ENCODE measurements around the gene WNT2B. TPM values are rescaled to one million over a fixed set of nuclear protein-coding genes. Genes with fewer than 3 reads are reported as not detected.

WNT2B gene
- polyA plus RNA-seq, 3 donors: 0.07 to 0.79 TPM; not detected in 1

GRCh38 chr1:112464501-112464900, 44.3 kb upstream of the WNT2B start:
- H3K27ac Mint-ChIP-seq: peak overlapping the region in 3 of 7 donors; percentile 16 to 69 (median 27)
- no peaks in the 10 kb centered on the region for H3K79me2 ChIP-seq (ENCODE audit: insufficient read depth, low read length)
- peaks cover 0 to 2% (median 0%) of the 10 kb centered on the region in 7 donors for H3K9me3 Mint-ChIP-seq
- H3K4me1 Mint-ChIP-seq: peaks cover 31% of the 10 kb centered on the region
- no peak for DNase-seq
- no peak overlapping the region for H3K4me3 ChIP-seq (replicated peaks in 1 of 3; ENCODE audit: low read depth in 2 of 3, low read length in 3 of 3)
- H2AFZ ChIP-seq (ENCODE audit: insufficient read depth, low read depth, low read length, poor library complexity, severe bottlenecking): no peak overlapping the region
- no peaks in the 10 kb centered on the region for H3K9me3 ChIP-seq (replicated peaks in 1 of 2; ENCODE audit: control insufficient read depth in 1 of 2, insufficient read depth in 1 of 2, low read length in 2 of 2)
- no peak overlapping the region for H3K27ac ChIP-seq (ENCODE audit: low read depth in 1 of 2, low read length in 2 of 2)
- peaks cover 18 to 22% of the 10 kb centered on the region in 2 donors for H3K4me1 ChIP-seq (ENCODE audit: control insufficient read depth in 1 of 2, insufficient read depth in 2 of 2, low read length in 2 of 2)
- no peaks in the 10 kb centered on the region for H3K36me3 ChIP-seq (replicated peaks in 1 of 2; ENCODE audit: control insufficient read depth in 1 of 2, insufficient read depth in 2 of 2, low read length in 2 of 2)
- peaks cover 3 to 5% (median 3%) of the 10 kb centered on the region in 3 donors for H3K27me3 Mint-ChIP-seq (ENCODE audit: low read depth in 3 of 3)
- H3K9ac ChIP-seq (ENCODE audit: insufficient read depth, low read length, poor library complexity, severe bottlenecking): no peak overlapping the region
- TF ChIP-seq CTCF (IDR thresholded peaks at IDR 0.05): no peak
- 81% methylated on average over 3 of the region's 4 CpGs for WGBS (ENCODE audit: insufficient coverage)
- H3K4me3 Mint-ChIP-seq: no peak overlapping the region
- no peaks in the 10 kb centered on the region for H3K27me3 ChIP-seq (ENCODE audit: control insufficient read depth in 2 of 2, insufficient read depth in 2 of 2, low read length in 2 of 2)
- no peaks in the 10 kb centered on the region for H3K36me3 Mint-ChIP-seq
- intact Hi-C loops (cut with micrococcal nuclease): loop anchor here in 1 of 2 donors (10.0 kb wide), 1 partner anchor 150 kb away; the partner anchor contains the start of genes CAPZA1 and ST7L
- H4K20me1 ChIP-seq (ENCODE audit: insufficient read depth, low read length): no peaks in the 10 kb centered on the region
- H3K4me2 ChIP-seq (replicated peaks; ENCODE audit: extremely low read depth, low read length, poor library complexity, severe bottlenecking): no peak overlapping the region

GRCh38 chr1:112465122-112465521, 43.6 kb upstream of the WNT2B start:
- peaks cover 18 to 22% of the 10 kb centered on the region in 2 donors for H3K4me1 ChIP-seq (ENCODE audit: control insufficient read depth in 1 of 2, insufficient read depth in 2 of 2, low read length in 2 of 2)
- Mint-ChIP-seq H3K27ac (peak overlapping the region in 4 of 7 donors; percentile 19 to 89 (median 55)), H3K4me1 (peaks cover 34% of the 10 kb centered on the region), H3K36me3 (no peaks in the 10 kb centered on the region), H3K27me3 (ENCODE audit: low read depth in 3 of 3) (peaks cover 3 to 5% (median 3%) of the 10 kb centered on the region in 3 donors), H3K4me3 (no peak overlapping the region), H3K9me3 (peaks cover 0 to 2% (median 0%) of the 10 kb centered on the region in 7 donors)
- 47% methylated on average over 2 of the region's 5 CpGs for WGBS (ENCODE audit: insufficient coverage)
- no peaks in the 10 kb centered on the region for H3K27me3 ChIP-seq (ENCODE audit: control insufficient read depth in 2 of 2, insufficient read depth in 2 of 2, low read length in 2 of 2)
- no peaks in the 10 kb centered on the region for H3K79me2 ChIP-seq (ENCODE audit: insufficient read depth, low read length)
- H3K9me3 ChIP-seq (replicated peaks in 1 of 2; ENCODE audit: control insufficient read depth in 1 of 2, insufficient read depth in 1 of 2, low read length in 2 of 2): no peaks in the 10 kb centered on the region
- peak overlapping the region; percentile 62 for H2AFZ ChIP-seq (ENCODE audit: insufficient read depth, low read depth, low read length, poor library complexity, severe bottlenecking)
- no peaks in the 10 kb centered on the region for H4K20me1 ChIP-seq (ENCODE audit: insufficient read depth, low read length)
- H3K27ac ChIP-seq (ENCODE audit: low read depth in 1 of 2, low read length in 2 of 2): no peak overlapping the region
- no peak for TF ChIP-seq CTCF (IDR thresholded peaks at IDR 0.05)
- DNase-seq: no peak
- no peak overlapping the region for H3K9ac ChIP-seq (ENCODE audit: insufficient read depth, low read length, poor library complexity, severe bottlenecking)
- H3K4me3 ChIP-seq (replicated peaks in 1 of 3; ENCODE audit: low read depth in 2 of 3, low read length in 3 of 3): no peak overlapping the region
- no peaks in the 10 kb centered on the region for H3K36me3 ChIP-seq (replicated peaks in 1 of 2; ENCODE audit: control insufficient read depth in 1 of 2, insufficient read depth in 2 of 2, low read length in 2 of 2)
- H3K4me2 ChIP-seq (replicated peaks; ENCODE audit: extremely low read depth, low read length, poor library complexity, severe bottlenecking): no peak overlapping the region
- intact Hi-C loops (cut with micrococcal nuclease): loop anchor here (5.0 to 10.0 kb wide), 2 partner anchors 73 to 150 kb away; partner anchors contain the start of genes CAPZA1 (in 1 of the 2) and ST7L (in 1 of the 2)
